Measurements from ENCODE around the gene CPA2. TPM values are rescaled to one million over a fixed set of nuclear protein-coding genes. Genes with fewer than 3 reads are reported as not detected.
"Not testable (repeated sequence)": the region's sequence is repeated elsewhere in the genome, so short reads cannot be mapped to it uniquely, and the experiment has no call there.

The CPA2 gene
- total RNA-seq: not detected
- not detected for polyA plus RNA-seq
- total RNA-seq: 0 to 0.21 (median 0) reads per million in 6 experiments

DNA sequence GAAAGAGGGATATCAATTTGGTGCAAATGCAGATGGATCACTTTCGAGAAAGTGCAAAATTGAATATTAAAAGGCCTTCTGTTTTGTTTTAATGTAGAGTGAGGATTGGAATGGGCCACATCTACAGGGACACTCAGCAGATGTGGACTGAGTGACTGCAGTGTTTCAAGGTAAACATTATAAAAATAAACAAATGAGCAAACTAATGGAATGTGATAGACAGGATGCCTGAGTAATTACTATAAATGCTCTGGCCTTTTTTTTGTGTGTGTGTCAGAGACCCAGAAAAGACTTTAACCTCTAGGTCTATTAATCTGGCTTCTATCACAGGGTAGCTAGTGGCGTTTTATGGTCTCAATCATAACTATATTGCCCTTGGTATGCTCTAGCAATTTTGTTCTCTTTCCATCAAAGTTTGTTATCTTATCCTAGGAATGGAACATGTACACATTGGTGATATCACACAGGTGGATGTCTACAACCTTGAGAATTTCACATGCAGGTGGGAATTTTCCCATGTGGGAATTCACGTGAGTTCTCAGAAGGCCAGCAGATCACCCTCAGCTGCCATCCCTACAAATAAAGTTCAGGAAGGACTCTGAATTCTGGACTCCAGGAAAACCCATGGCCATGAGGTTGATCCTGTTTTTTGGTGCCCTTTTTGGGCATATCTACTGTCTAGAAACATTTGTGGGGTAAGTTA, at the start of gene CPA2:
Gene CPA2, plus strand, starts transcription at position 606 of the 703 bp plus-strand sequence. Its CDS starts 19 bp downstream, at position 625.
- no peak for DNase-seq
- no peak for ATAC-seq
- Mint-ChIP-seq H3K27me3 (peaks cover 0 to 2% (median 0%) of the 10 kb centered on the region in 5 donors), H3K9me3 (peaks cover 0 to 10% (median 0%) of the 10 kb centered on the region in 9 donors), H3K4me1 (peaks cover 0 to 9% (median 3%) of the 10 kb centered on the region in 4 donors), H3K36me3 (no peaks in the 10 kb centered on the region), H3K4me3 (no peak within 1 kb of the TSS), H3K27ac (peak within 1 kb of the TSS in 1 of 10 donors; percentile 71)
- POLR2A ChIA-PET: no interaction called here

DNA sequence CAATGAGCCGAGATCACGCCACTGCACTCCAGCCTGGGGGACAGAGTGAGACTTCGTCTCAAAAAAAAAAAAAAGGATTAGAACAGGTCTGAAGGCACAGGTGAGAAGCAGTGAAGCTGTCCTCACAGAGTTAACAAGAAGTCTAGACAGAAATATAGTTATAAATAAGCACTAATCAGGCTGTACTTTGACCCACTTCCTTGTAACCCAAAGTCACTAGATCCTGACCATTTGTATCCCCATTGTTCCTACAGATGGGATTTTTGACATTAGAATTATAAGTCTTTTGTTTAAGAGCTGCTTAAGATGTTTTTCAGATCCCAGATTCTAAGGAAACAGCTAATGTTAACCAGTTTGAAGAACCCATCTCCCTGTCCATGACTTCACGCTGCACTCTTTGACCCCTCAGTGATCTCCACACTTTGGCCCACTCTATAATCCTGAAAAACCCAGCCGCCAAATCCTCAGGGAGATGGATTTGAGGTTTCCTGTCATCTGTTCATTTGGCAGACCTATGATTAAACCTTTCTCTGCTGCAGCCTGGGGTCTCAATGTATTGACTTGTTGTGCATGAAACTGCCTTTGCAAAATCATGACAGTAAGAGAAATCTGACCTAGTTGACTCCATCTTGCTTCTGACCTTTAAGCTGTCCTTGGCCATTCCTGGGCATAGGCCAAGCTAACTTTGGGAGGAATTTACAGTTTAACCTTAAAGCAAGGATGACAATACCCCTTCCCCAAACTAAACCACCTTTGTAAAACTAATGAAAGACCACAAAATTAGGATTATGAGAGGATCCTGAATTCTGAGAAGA, 47.6 kb upstream of the CPA2 start:
- Mint-ChIP-seq H3K4me1 (peaks cover 0 to 2% (median 0%) of the 10 kb centered on the region in 4 donors), H3K4me3 (no peak overlapping the region), H3K27ac (peak overlapping the region in 1 of 10 donors; percentile 46), H3K36me3 (no peaks in the 10 kb centered on the region), H3K27me3 (peaks cover 0 to 7% (median 4%) of the 10 kb centered on the region in 5 donors), H3K9me3 (peaks cover 0 to 1% (median 0%) of the 10 kb centered on the region in 9 donors)
- POLR2A ChIA-PET: no interaction called here
- ATAC-seq (no peak), DNase-seq (no peak)

DNA sequence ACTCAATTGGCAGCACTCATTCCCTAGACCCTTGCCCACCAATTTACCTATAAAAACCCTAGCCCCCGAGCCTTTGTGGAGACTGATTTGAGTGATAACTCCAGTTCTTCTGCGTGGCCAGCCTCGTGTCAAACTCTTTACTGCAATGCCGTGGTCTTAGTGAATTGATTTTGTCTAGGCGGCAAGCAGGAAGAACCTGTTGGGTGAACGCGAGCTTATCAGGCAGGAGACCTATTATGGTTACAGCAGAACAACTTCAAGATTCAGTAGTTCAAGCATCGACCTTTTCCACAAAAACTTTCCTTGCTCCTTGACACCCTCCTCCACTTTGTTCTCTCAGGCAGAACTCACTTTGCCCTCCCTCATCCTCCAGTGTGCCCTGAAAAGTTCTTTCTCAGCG, 46.8 kb upstream of the CPA2 start:
- H3K4me1 Mint-ChIP-seq: peaks cover 0 to 2% (median 0%) of the 10 kb centered on the region in 4 donors
- no peak overlapping the region for H3K4me3 Mint-ChIP-seq
- peaks cover 0 to 2% (median 0%) of the 10 kb centered on the region in 9 donors for H3K9me3 Mint-ChIP-seq
- POLR2A ChIA-PET: no interaction called here
- peaks cover 0 to 7% (median 3%) of the 10 kb centered on the region in 5 donors for H3K27me3 Mint-ChIP-seq
- H3K27ac Mint-ChIP-seq: no peak overlapping the region
- ATAC-seq (no peak), DNase-seq (no peak)
- H3K36me3 Mint-ChIP-seq: no peaks in the 10 kb centered on the region

DNA sequence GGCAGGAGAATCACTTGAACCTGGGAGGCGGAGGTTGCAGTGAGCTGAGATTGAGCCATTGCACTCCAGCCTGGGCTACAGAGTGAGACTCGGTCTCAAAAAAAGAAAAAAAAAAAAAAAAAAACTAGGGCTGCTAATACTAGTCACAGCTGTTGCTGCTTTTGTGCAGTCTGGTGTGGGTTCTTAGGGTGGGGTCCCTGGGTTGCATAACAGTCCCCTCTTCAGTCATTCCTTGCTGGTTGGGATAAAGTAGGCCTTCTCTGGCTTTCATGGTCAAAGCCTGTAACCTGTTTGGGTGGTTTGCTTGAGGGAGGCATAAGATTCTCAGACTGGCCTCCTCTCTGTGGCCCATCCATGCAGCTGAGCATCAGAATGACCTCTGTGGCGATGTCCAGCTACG, 44.9 kb upstream of the CPA2 start:
- DNase-seq (no peak), ATAC-seq (no peak)
- H3K27ac Mint-ChIP-seq: no peak overlapping the region
- POLR2A ChIA-PET: no interaction called here
- peaks cover 0 to 7% (median 3%) of the 10 kb centered on the region in 5 donors for H3K27me3 Mint-ChIP-seq
- H3K4me1 Mint-ChIP-seq: peaks cover 0 to 2% (median 0%) of the 10 kb centered on the region in 4 donors
- peaks cover 0 to 2% (median 0%) of the 10 kb centered on the region in 9 donors for H3K9me3 Mint-ChIP-seq
- H3K36me3 Mint-ChIP-seq: no peaks in the 10 kb centered on the region
- no peak overlapping the region for H3K4me3 Mint-ChIP-seq

DNA sequence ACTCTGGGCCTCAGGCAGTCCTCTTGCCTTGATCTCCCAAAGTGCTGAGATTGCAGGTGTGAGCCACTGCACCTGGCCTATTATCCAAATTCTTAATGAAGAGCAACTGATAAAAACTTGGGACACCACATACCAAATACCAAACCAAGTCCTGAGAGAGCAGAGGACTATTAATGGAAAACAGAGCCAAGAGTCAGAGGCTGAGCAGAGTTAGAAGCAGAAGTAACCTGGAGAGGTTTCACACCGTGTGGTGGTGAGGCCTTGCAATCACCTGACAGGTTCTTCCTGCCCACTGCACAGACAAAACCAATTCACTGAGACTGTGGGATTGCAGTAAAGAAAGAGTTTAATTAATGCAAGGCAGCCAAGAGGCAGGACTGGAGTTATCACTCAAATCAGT, 43.0 kb upstream of the CPA2 start:
- Mint-ChIP-seq H3K4me3 (no peak overlapping the region), H3K4me1 (peaks cover 0 to 2% (median 0%) of the 10 kb centered on the region in 4 donors), H3K9me3 (peaks cover 0 to 2% (median 0%) of the 10 kb centered on the region in 9 donors), H3K27ac (no peak overlapping the region), H3K27me3 (peaks cover 0 to 7% (median 3%) of the 10 kb centered on the region in 5 donors), H3K36me3 (no peaks in the 10 kb centered on the region)
- POLR2A ChIA-PET: no interaction called here
- ATAC-seq (no peak), DNase-seq (no peak)

DNA sequence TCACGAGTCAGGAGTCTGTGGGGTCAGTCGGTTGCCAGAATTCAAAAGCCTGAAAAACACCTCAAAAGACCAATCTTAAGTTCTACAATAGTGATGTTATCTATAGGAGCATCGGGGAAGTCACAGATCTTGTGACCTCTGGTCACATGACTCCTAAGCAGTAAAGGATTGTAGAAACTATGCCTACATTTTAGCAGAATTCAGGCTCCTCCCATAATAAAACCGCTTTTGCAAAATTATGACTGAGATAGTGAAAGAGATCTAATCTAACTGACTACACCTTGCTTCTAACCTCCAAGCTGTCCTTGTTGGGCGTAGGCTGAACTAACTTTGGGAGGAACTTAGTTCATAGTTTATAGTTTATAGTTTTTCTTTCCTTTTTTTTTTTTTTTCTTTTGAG, 42.5 kb upstream of the CPA2 start:
- no peak for ATAC-seq
- Mint-ChIP-seq H3K27ac (no peak overlapping the region), H3K36me3 (no peaks in the 10 kb centered on the region), H3K4me1 (peaks cover 0 to 2% (median 0%) of the 10 kb centered on the region in 4 donors), H3K27me3 (peaks cover 0 to 7% (median 3%) of the 10 kb centered on the region in 5 donors), H3K4me3 (no peak overlapping the region), H3K9me3 (peaks cover 0 to 2% (median 0%) of the 10 kb centered on the region in 9 donors)
- no peak for DNase-seq
- POLR2A ChIA-PET: no interaction called here

DNA sequence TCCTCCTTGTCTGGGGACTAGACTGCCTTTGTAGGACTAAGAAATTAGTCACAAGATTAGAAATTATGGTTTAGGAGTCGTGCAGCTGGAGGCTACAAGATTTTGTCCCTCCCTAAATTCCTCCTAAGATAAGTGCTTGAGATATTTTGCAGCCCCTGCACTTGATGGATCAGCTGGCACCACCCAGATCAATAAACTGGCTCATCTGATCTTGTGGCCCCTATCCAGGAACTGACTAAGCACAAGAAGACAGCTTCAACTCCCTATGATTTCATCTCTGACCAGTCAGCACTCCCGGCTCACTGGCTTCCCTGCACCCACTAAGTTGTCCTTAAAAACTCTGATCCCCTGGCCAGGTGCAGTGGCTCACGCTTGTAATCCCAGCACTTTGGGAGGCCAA, 41.7 kb upstream of the CPA2 start:
- POLR2A ChIA-PET: interaction anchor here (0.6 kb wide), 1 partner anchor 24 kb away, joined by 5 read pairs; no protein-coding TSS in a partner anchor
- not testable (repeated sequence) for ATAC-seq, H3K4me3 Mint-ChIP-seq, H3K9me3 Mint-ChIP-seq, H3K4me1 Mint-ChIP-seq, H3K27ac Mint-ChIP-seq, DNase-seq, H3K27me3 Mint-ChIP-seq, H3K36me3 Mint-ChIP-seq

DNA sequence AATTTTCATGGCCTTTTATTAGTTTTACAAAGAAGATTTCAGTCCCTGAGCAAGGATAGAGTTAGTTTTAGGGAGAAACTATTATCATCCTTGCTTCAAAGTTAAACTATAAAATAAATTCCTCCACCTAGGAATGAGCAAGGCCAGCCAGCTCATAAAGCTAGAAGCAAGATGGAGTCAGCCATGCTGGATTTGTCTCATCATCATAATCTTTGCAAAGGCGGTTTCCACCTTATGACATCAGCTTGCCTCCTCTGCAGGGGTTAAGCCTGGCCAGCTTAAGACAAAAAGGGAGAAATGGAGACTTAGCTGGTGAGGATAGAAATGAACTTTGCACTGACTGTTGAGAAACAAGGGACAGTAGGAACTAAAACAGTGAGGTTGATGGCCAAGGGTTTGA, 40.3 kb upstream of the CPA2 start:
- no peak overlapping the region for H3K27ac Mint-ChIP-seq
- no peaks in the 10 kb centered on the region for H3K4me1 Mint-ChIP-seq

DNA sequence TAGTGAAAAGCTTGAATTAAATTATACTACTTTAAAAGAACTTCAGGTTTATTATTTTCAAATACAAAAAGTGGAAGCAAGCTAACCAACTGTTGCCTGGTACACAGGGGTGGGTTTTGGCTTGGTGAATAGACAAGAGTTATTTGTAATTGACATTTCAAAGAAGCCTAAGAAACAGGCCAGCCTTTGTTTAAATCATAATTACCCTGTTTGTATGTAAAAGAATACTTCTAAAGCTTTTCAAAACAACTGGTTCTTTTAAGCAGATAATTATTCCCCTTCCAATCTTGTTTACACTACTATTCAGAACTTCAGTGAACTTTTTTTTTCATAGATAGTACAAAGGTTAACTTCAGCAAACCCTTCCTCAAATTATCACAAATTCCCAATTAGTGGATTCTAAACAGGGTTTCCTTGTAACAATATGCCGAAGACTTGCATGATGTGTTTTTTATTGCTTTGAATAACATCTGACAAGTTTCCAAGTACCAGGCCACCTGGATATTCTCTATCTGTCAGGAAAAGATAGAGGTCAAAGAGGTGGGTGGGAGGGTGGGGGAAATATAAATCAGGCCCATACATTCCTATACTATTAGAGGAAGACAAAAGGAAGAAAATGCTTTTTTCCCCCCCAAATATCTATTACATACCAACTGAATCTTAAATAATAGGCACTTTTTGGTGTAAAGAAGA, 38.6 kb upstream of the CPA2 start:
- peaks cover 0 to 2% (median 0%) of the 10 kb centered on the region in 9 donors for H3K9me3 Mint-ChIP-seq

More for the DNA sequence above, 40.3 kb upstream of the CPA2 start:
- POLR2A ChIA-PET: no interaction called here
- no peak overlapping the region for H3K4me3 Mint-ChIP-seq
- no peaks in the 10 kb centered on the region for H3K36me3 Mint-ChIP-seq
- H3K27me3 Mint-ChIP-seq: no peaks in the 10 kb centered on the region
- H3K9me3 Mint-ChIP-seq: peaks cover 0 to 2% (median 0%) of the 10 kb centered on the region in 9 donors
- no peak for DNase-seq
- no peak for ATAC-seq

DNA sequence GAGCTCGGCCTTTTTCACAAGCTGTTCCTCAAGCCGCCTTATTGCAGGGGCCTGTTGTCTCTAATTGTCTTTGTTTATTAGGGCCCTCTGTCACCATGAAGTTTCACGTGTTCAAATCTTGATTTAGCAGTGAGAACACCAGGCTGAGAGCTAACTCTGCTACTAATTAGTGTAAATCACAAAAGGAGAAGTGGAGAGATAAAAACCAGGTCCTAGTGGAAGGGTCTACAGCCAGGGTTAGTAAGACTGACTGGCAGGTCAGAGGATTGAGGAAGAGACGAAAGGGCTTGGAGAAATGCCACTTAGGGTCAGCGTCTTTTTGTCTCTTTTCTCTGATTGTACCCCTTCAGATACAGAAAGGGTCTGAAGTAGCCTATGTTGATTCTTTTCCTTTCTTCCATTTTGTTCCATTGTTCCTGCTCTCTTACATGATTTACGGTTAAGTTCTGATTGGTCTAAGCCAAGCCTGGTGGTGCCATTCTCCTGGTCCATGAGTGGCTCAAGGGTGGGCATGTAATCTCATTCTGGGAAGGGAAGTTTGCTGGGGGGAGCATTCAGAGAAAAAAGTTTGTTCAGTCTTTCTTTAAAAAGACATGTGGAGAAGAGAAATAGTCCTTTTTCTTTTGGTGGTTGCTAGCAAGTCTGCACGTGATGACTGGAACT, 37.7 kb upstream of the CPA2 start:
- Mint-ChIP-seq H3K9me3 (peaks cover 0 to 1% (median 0%) of the 10 kb centered on the region in 9 donors), H3K27ac (peak overlapping the region in 1 of 10 donors; percentile 28), H3K4me1 (no peaks in the 10 kb centered on the region), H3K4me3 (no peak overlapping the region), H3K36me3 (no peaks in the 10 kb centered on the region), H3K27me3 (no peaks in the 10 kb centered on the region)
- ATAC-seq (no peak), DNase-seq (no peak)
- POLR2A ChIA-PET: no interaction called here

More for the DNA sequence above, 38.6 kb upstream of the CPA2 start:
- Mint-ChIP-seq H3K4me1 (no peaks in the 10 kb centered on the region), H3K36me3 (no peaks in the 10 kb centered on the region), H3K27ac (no peak overlapping the region), H3K27me3 (no peaks in the 10 kb centered on the region), H3K4me3 (no peak overlapping the region)
- DNase-seq (no peak), ATAC-seq (no peak)
- POLR2A ChIA-PET: no interaction called here

DNA sequence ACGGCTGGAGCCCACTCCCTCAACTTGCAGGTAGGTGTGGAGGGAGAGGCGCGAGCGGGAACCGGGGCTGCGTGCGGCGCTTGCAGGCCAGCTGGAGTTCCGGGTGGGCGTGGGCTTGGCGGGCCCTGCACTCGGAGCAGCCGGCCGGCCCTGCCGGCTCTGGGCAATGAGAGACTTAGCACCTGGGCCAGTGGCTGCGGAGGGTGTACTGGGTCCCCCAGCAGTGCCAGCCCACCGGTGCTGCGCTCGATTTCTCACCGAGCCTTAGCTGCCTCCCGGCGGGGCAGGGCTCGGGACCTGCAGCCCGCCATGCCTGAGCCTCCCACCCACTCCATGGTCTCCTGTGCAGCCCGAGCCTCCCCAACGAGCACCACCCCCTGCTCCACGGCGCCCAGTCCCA, 36.7 kb upstream of the CPA2 start:
- DNase-seq, H3K27me3 Mint-ChIP-seq, H3K36me3 Mint-ChIP-seq, POLR2A ChIA-PET, H3K9me3 Mint-ChIP-seq, H3K4me3 Mint-ChIP-seq, ATAC-seq, H3K4me1 Mint-ChIP-seq, H3K27ac Mint-ChIP-seq: not testable (repeated sequence)

DNA sequence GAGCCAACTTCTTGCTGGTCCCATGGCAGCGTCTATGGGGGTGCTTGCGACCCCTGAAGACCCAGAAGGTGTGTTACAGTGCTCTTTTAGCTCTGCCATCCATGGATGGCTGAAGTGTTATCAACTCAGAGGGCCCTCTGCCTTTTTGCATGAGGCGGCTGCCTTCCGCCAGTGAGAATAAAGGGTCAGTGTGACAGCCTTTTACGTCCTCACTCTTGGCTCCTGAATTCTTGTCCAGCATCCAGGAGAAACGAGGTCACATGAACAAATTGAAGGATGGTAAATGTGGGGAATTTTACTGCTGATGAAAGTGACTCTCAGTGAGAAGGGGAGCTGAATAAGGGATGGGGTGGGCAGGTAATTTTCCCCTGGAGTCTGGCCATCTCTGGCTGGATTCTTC, 34.9 kb upstream of the CPA2 start:
- POLR2A ChIA-PET: no interaction called here
- Mint-ChIP-seq H3K9me3 (no peaks in the 10 kb centered on the region), H3K27ac (no peak overlapping the region), H3K27me3 (peaks cover 0 to 8% (median 3%) of the 10 kb centered on the region in 5 donors), H3K4me3 (no peak overlapping the region), H3K4me1 (no peaks in the 10 kb centered on the region), H3K36me3 (peaks cover 0 to 3% (median 0%) of the 10 kb centered on the region in 3 donors)
- DNase-seq: no peak
- ATAC-seq: no peak
